IPS-20b (cell line): ENCODE data around the gene ZNF618.
"Not testable (repeated sequence)": the region's sequence is repeated elsewhere in the genome, so short reads cannot be mapped to it uniquely, and the experiment has no call there.

Experiments
- H3K27ac ChIP-seq: one replicate; pipeline ENCODE4 v1.5.1; 2013; ENCODE audit warnings: low read length
- H3K27me3 ChIP-seq: 2 replicates; pipeline ENCODE4 v1.6.1; 2013; ENCODE audit warnings: mild to moderate bottlenecking, low read length, inconsistent platforms; ENCODE audit not compliant: insufficient read depth
- H3K36me3 ChIP-seq: 2 replicates; pipeline ENCODE4 v1.6.1; 2013; ENCODE audit warnings: low read depth, mild to moderate bottlenecking, inconsistent platforms, low read length, moderate library complexity; ENCODE audit not compliant: insufficient read depth
- H3K4me1 ChIP-seq: 2 replicates; pipeline ENCODE4 v1.6.1; 2013; ENCODE audit warnings: mild to moderate bottlenecking, control low read depth, inconsistent platforms, low read length, moderate library complexity; ENCODE audit not compliant: insufficient read depth
- H3K4me3 ChIP-seq: 2 replicates; pipeline ENCODE4 v1.5.1; 2013; ENCODE audit warnings: mild to moderate bottlenecking, low read length, inconsistent platforms
- H3K9ac ChIP-seq: 2 replicates; pipeline ENCODE4 v1.6.1; 2013; ENCODE audit warnings: low read depth, mild to moderate bottlenecking, inconsistent platforms, low read length, moderate library complexity
- H3K9me3 ChIP-seq: 2 replicates; pipeline ENCODE4 v1.6.1; 2013; ENCODE audit warnings: mild to moderate bottlenecking, low read depth, low read length, inconsistent platforms; ENCODE audit not compliant: insufficient read depth

Gene ZNF618

GRCh38 chr9:114043660-114044059 lies 167.6 kb downstream of the ZNF618 start:
- not testable (repeated sequence) for H3K4me3 ChIP-seq, H3K27me3 ChIP-seq, H3K4me1 ChIP-seq

DNA sequence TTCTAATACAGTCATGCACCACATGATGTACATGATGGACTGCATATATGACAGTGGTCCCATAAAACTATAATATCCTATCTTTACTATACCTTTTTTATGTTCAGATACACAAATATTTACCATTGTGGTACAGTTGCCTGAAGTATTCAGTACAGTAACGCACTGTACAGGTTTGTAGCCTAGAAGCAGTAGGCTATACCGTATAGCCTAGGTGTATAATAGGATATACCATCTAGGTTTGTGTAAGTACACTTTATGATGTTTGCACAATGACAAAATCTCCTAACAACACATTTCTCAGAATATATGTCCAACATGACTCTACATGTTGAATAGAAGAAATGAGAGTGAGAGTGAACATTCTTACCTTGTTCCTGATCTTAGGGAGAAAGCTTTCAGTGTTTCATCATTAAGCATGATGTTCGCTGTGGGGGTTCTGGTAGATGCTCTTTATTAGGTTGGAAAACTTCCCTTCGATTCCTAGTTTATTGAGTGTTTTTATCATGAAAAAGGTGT lies 170.2 kb downstream of the ZNF618 start:
- H3K9ac ChIP-seq, result no peak overlapping the region
- H3K36me3 ChIP-seq, result peaks cover 44% of the 10 kb centered on the region
- no peak overlapping the region for H3K4me3 ChIP-seq
- no peak overlapping the region for H3K27ac ChIP-seq
- H3K9me3 ChIP-seq, result no peaks in the 10 kb centered on the region
- no peaks in the 10 kb centered on the region for H3K27me3 ChIP-seq
- H3K4me1 ChIP-seq, result no peaks in the 10 kb centered on the region

More at GRCh38 chr9:114043660-114044059, 167.6 kb downstream of the ZNF618 start:
- H3K36me3 ChIP-seq, result peaks cover 29% of the 10 kb centered on the region
- H3K9me3 ChIP-seq, H3K27ac ChIP-seq, H3K9ac ChIP-seq: not testable (repeated sequence)

DNA sequence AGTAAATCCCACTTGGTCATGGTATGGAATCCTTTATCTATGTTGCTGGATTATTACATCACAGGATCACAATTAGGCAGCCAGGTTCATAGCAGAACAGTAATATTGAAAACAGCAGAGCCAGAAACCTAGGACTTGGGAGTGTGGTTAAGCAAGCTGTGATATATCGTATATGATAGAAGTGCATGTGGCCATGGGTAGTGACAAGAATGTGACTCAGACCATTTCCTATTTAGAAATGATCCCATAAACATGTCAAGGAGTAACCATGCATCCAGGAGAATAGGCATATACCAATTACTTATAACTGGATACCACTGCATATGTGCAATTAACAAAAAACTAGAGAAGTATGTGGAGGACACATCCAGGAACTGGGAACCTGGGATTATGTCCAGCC lies 170.8 kb downstream of the ZNF618 start:
- Histone ChIP-seq H3K27me3 (no peaks in the 10 kb centered on the region), H3K27ac (no peak overlapping the region), H3K9me3 (no peaks in the 10 kb centered on the region), H3K36me3 (peaks cover 50% of the 10 kb centered on the region), H3K4me3 (no peak overlapping the region), H3K9ac (no peak overlapping the region), H3K4me1 (no peaks in the 10 kb centered on the region)

DNA sequence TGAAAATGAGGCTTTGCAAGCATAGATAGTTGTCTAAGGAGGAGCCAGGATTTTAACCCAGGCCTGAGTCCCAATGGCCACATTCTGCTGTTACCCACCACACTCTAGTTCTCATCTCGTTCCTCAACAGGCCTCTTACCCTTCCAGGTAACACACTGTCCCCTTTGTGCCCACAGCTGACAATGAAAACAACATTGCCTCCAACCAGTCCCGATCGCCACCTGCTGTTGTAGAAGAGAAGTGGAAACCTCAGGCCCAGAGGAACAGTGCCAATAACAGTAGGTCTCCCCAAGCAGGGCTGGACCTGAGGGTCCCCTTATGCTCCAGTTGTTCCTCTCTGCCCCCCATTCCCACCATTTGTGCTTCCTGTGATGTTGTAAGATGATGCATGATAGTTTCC lies 171.6 kb downstream of the ZNF618 start:
- H3K9me3 ChIP-seq, result no peaks in the 10 kb centered on the region

GRCh38 chr9:114048533-114049415 lies 172.7 kb downstream of the ZNF618 start:
- H3K4me1 ChIP-seq, result no peaks in the 10 kb centered on the region
- no peak overlapping the region for H3K27ac ChIP-seq
- H3K4me3 ChIP-seq, result no peak overlapping the region
- peaks cover 47% of the 10 kb centered on the region for H3K36me3 ChIP-seq
- H3K27me3 ChIP-seq, result no peaks in the 10 kb centered on the region
- H3K9ac ChIP-seq, result no peak overlapping the region
- no peaks in the 10 kb centered on the region for H3K9me3 ChIP-seq

More for the DNA sequence above, 171.6 kb downstream of the ZNF618 start:
- H3K9ac ChIP-seq, result no peak overlapping the region
- no peak overlapping the region for H3K4me3 ChIP-seq
- no peak overlapping the region for H3K27ac ChIP-seq
- peaks cover 53% of the 10 kb centered on the region for H3K36me3 ChIP-seq
- no peaks in the 10 kb centered on the region for H3K27me3 ChIP-seq
- H3K4me1 ChIP-seq, result no peaks in the 10 kb centered on the region

DNA sequence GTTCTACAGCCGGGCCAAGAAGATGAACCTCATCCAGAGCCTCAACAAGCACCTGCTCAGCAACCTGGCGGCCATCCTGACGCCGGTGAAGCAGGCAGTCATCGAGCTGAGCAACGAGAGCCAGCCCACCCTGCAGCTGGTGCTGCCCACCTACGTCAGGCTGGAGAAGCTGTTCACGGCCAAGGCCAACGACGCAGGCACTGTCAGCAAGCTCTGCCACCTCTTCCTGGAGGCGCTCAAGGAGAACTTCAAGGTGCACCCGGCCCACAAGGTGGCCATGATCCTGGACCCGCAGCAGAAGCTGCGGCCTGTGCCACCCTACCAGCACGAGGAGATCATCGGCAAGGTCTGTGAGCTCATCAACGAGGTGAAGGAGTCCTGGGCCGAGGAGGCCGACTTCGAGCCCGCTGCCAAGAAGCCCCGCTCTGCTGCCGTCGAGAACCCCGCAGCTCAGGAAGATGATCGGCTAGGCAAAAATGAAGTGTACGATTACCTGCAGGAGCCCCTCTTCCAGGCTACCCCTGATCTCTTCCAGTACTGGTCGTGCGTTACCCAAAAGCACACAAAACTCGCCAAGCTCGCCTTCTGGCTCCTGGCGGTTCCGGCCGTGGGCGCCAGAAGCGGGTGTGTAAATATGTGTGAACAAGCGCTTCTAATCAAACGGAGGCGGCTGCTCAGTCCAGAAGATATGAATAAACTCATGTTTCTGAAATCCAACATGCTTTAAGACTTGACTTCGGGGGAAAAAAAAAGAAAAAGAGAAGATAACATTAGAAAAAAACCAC lies 173.5 kb downstream of the ZNF618 start:
- Histone ChIP-seq H3K36me3 (peaks cover 47% of the 10 kb centered on the region), H3K27ac (no peak overlapping the region), H3K4me3 (no peak overlapping the region), H3K4me1 (no peaks in the 10 kb centered on the region), H3K9ac (no peak overlapping the region), H3K9me3 (no peaks in the 10 kb centered on the region), H3K27me3 (no peaks in the 10 kb centered on the region)

DNA sequence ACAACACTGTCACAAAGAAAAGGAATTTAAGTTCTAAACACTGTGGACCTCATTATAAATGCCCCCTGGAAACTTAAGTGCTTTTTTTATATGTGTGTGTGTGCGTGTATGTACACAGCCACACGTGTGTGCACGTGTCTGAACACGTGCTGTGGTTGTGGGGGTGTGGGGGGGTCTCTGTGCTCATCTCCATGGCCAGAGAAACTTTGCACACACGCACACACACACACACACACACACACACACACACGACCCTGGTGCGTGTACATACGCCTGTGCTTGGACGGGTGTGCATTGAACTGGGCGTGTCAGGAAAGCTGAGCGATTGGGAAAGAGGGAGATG lies 174.1 kb downstream of the ZNF618 start:
- peaks cover 47% of the 10 kb centered on the region for H3K36me3 ChIP-seq
- no peak overlapping the region for H3K27ac ChIP-seq
- no peaks in the 10 kb centered on the region for H3K4me1 ChIP-seq
- no peak overlapping the region for H3K4me3 ChIP-seq
- H3K9ac ChIP-seq, result no peak overlapping the region
- no peaks in the 10 kb centered on the region for H3K9me3 ChIP-seq
- H3K27me3 ChIP-seq, result no peaks in the 10 kb centered on the region

- Histone ChIP-seq H3K4me3 (no peak overlapping the region), H3K27ac (no peak overlapping the region), H3K9ac (no peak overlapping the region), H3K9me3 (no peaks in the 10 kb centered on the region), H3K36me3 (peaks cover 47% of the 10 kb centered on the region), H3K4me1 (no peaks in the 10 kb centered on the region), H3K27me3 (no peaks in the 10 kb centered on the region)
These were observed 174.5 kb downstream of the ZNF618 start for GRCh38 chr9:114050646-114051045.

DNA sequence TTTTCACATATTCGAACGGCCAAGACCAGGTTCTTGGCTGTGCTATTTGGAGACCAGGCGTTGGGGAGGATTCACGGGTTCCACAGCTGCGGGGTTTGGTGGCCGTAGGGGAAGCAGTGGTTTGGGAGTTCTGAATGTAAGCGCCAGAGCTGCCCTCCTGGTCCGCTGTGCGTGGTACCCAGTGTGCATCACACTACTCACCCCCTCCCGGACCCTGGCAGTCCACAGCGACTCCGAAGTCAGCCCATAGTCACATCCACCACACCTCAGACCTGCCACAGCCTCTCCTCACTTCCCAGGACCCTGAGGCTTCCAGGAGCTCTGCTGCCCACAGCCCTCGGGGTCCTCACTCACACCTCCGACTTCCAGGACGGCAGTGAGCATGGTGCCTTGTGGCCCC lies 175.2 kb downstream of the ZNF618 start:
- Histone ChIP-seq H3K4me3 (no peak overlapping the region), H3K36me3 (peaks cover 47% of the 10 kb centered on the region)

GRCh38 chr9:114051706-114052105 lies 175.6 kb downstream of the ZNF618 start:
- no peaks in the 10 kb centered on the region for H3K27me3 ChIP-seq
- H3K27ac ChIP-seq, result no peak overlapping the region
- H3K9me3 ChIP-seq, result no peaks in the 10 kb centered on the region
- H3K36me3 ChIP-seq, result peaks cover 47% of the 10 kb centered on the region
- no peaks in the 10 kb centered on the region for H3K4me1 ChIP-seq
- no peak overlapping the region for H3K4me3 ChIP-seq
- no peak overlapping the region for H3K9ac ChIP-seq

More for the DNA sequence above, 175.2 kb downstream of the ZNF618 start:
- Histone ChIP-seq H3K9ac (no peak overlapping the region), H3K4me1 (no peaks in the 10 kb centered on the region), H3K27ac (no peak overlapping the region), H3K27me3 (no peaks in the 10 kb centered on the region), H3K9me3 (no peaks in the 10 kb centered on the region)

- H3K4me1 ChIP-seq, result no peaks in the 10 kb centered on the region
- no peak overlapping the region for H3K9ac ChIP-seq
- H3K36me3 ChIP-seq, result peaks cover 38% of the 10 kb centered on the region
- no peaks in the 10 kb centered on the region for H3K9me3 ChIP-seq
- no peaks in the 10 kb centered on the region for H3K27me3 ChIP-seq
- no peak overlapping the region for H3K27ac ChIP-seq
- H3K4me3 ChIP-seq, result no peak overlapping the region
These were observed 177.3 kb downstream of the ZNF618 start for GRCh38 chr9:114053246-114054005.
